ENCODE data around the gene SLC2A13.

The SLC2A13 gene

GRCh38 chr12:39779768-39780340 lies 326.0 kb downstream of the SLC2A13 start:
- Histone ChIP-seq H3K79me1 (ENCODE audit: low read length) (no peaks in the 10 kb centered on the region), H3K9ac (ENCODE audit: low read length) (no peak overlapping the region), H4K12ac (ENCODE audit: low read depth, low read length) (no peak overlapping the region), H4K8ac (ENCODE audit: low read depth, low read length) (no peak overlapping the region), H3K79me2 (ENCODE audit: control insufficient read depth, insufficient read depth, low read length, poor library complexity) (no peaks in the 10 kb centered on the region), H3K27ac (ENCODE audit: low read depth, low read length) (no peak overlapping the region), H2BK120ac (ENCODE audit: insufficient read depth, low read length, poor library complexity) (no peak overlapping the region), H2AFZ (ENCODE audit: insufficient read depth, low read length, poor library complexity) (no peak overlapping the region), H3K14ac (ENCODE audit: low read length) (no peak overlapping the region), H3K18ac (ENCODE audit: low read length) (no peak overlapping the region), H3K4ac (ENCODE audit: low read depth, low read length) (no peak overlapping the region), H2BK12ac (ENCODE audit: low read length) (no peak overlapping the region), H3K9me3 (ENCODE audit: insufficient read depth, low read depth, low read length) (no peaks in the 10 kb centered on the region), H4K91ac (ENCODE audit: low read depth, low read length) (no peak overlapping the region), H3K4me2 (ENCODE audit: low read length) (no peak overlapping the region), H3K36me3 (ENCODE audit: control insufficient read depth in 1 of 2, insufficient read depth in 2 of 2, low read length in 2 of 2) (no peaks in the 10 kb centered on the region), H3K4me3 (ENCODE audit: low read depth, low read length) (no peak overlapping the region), H3K4me1 (ENCODE audit: control insufficient read depth in 1 of 2, insufficient read depth in 2 of 2, low read length in 2 of 2) (no peaks in the 10 kb centered on the region), H3K23ac (ENCODE audit: low read length) (no peak overlapping the region), H3K27me3 (ENCODE audit: insufficient read depth, low read length) (no peaks in the 10 kb centered on the region), H2BK5ac (ENCODE audit: low read depth, low read length, poor library complexity) (no peak overlapping the region), H2AK5ac (ENCODE audit: low read length) (no peak overlapping the region)
- DNase-seq: no peak
- WGBS (ENCODE audit: extremely low coverage, insufficient coverage, insufficient read length): no CpG with 5 or more reads among the region's 5 CpGs

- no peak overlapping the region for H3K4me2 ChIP-seq (ENCODE audit: low read length)
- no peak overlapping the region for H3K4ac ChIP-seq (ENCODE audit: low read depth, low read length)
- H3K79me2 ChIP-seq (ENCODE audit: control insufficient read depth, insufficient read depth, low read length, poor library complexity): no peaks in the 10 kb centered on the region
- H4K91ac ChIP-seq (ENCODE audit: low read depth, low read length): no peak overlapping the region
- H3K9me3 ChIP-seq (ENCODE audit: insufficient read depth, low read depth, low read length): no peaks in the 10 kb centered on the region
- H2AK5ac ChIP-seq (ENCODE audit: low read length): no peak overlapping the region
- no peaks in the 10 kb centered on the region for H3K79me1 ChIP-seq (ENCODE audit: low read length)
- no peak overlapping the region for H3K14ac ChIP-seq (ENCODE audit: low read length)
- WGBS (ENCODE audit: extremely low coverage, insufficient coverage, insufficient read length): no CpG with 5 or more reads among the region's 11 CpGs
- no peaks in the 10 kb centered on the region for H3K36me3 ChIP-seq (ENCODE audit: control insufficient read depth in 1 of 2, insufficient read depth in 2 of 2, low read length in 2 of 2)
- no peak overlapping the region for H2AFZ ChIP-seq (ENCODE audit: insufficient read depth, low read length, poor library complexity)
- H3K9ac ChIP-seq (ENCODE audit: low read length): no peak overlapping the region
- H3K27ac ChIP-seq (ENCODE audit: low read depth, low read length): no peak overlapping the region
- no peak overlapping the region for H3K4me3 ChIP-seq (ENCODE audit: low read depth, low read length)
- H3K4me1 ChIP-seq (ENCODE audit: control insufficient read depth in 1 of 2, insufficient read depth in 2 of 2, low read length in 2 of 2): no peaks in the 10 kb centered on the region
- no peak overlapping the region for H2BK12ac ChIP-seq (ENCODE audit: low read length)
- H2BK5ac ChIP-seq (ENCODE audit: low read depth, low read length, poor library complexity): no peak overlapping the region
- no peak for DNase-seq
- no peak overlapping the region for H3K23ac ChIP-seq (ENCODE audit: low read length)
- no peak overlapping the region for H3K18ac ChIP-seq (ENCODE audit: low read length)
- H4K8ac ChIP-seq (ENCODE audit: low read depth, low read length): no peak overlapping the region
- H4K12ac ChIP-seq (ENCODE audit: low read depth, low read length): no peak overlapping the region
- no peaks in the 10 kb centered on the region for H3K27me3 ChIP-seq (ENCODE audit: insufficient read depth, low read length)
- H2BK120ac ChIP-seq (ENCODE audit: insufficient read depth, low read length, poor library complexity): no peak overlapping the region
Measured at GRCh38 chr12:39777465-39777864, 328.4 kb downstream of the SLC2A13 start.

GRCh38 chr12:39773266-39773665 lies 332.6 kb downstream of the SLC2A13 start:
- Histone ChIP-seq H3K9me3 (ENCODE audit: insufficient read depth, low read depth, low read length) (no peaks in the 10 kb centered on the region), H3K9ac (ENCODE audit: low read length) (no peak overlapping the region), H3K4me2 (ENCODE audit: low read length) (no peak overlapping the region), H2BK12ac (ENCODE audit: low read length) (no peak overlapping the region), H4K12ac (ENCODE audit: low read depth, low read length) (no peak overlapping the region), H2BK5ac (ENCODE audit: low read depth, low read length, poor library complexity) (no peak overlapping the region), H2AK5ac (ENCODE audit: low read length) (no peak overlapping the region), H3K4me1 (ENCODE audit: control insufficient read depth in 1 of 2, insufficient read depth in 2 of 2, low read length in 2 of 2) (no peaks in the 10 kb centered on the region), H3K79me1 (ENCODE audit: low read length) (no peaks in the 10 kb centered on the region), H2BK120ac (ENCODE audit: insufficient read depth, low read length, poor library complexity) (no peak overlapping the region), H3K27ac (ENCODE audit: low read depth, low read length) (no peak overlapping the region), H4K91ac (ENCODE audit: low read depth, low read length) (no peak overlapping the region), H2AFZ (ENCODE audit: insufficient read depth, low read length, poor library complexity) (no peak overlapping the region), H3K18ac (ENCODE audit: low read length) (no peak overlapping the region), H3K14ac (ENCODE audit: low read length) (no peak overlapping the region), H3K4me3 (ENCODE audit: low read depth, low read length) (no peak overlapping the region), H4K8ac (ENCODE audit: low read depth, low read length) (no peak overlapping the region), H3K79me2 (ENCODE audit: control insufficient read depth, insufficient read depth, low read length, poor library complexity) (no peaks in the 10 kb centered on the region), H3K23ac (ENCODE audit: low read length) (no peak overlapping the region), H3K4ac (ENCODE audit: low read depth, low read length) (no peak overlapping the region), H3K27me3 (ENCODE audit: insufficient read depth, low read length) (no peaks in the 10 kb centered on the region), H3K36me3 (ENCODE audit: control insufficient read depth in 1 of 2, insufficient read depth in 2 of 2, low read length in 2 of 2) (no peaks in the 10 kb centered on the region)
- no CpG with 5 or more reads among the region's 2 CpGs for WGBS (ENCODE audit: extremely low coverage, insufficient coverage, insufficient read length)
- no peak for DNase-seq

- Histone ChIP-seq H3K23ac (ENCODE audit: low read length) (no peak overlapping the region), H3K9ac (ENCODE audit: low read length) (no peak overlapping the region), H3K4ac (ENCODE audit: low read depth, low read length) (no peak overlapping the region), H3K27me3 (ENCODE audit: insufficient read depth, low read length) (no peaks in the 10 kb centered on the region), H2BK12ac (ENCODE audit: low read length) (no peak overlapping the region), H2BK120ac (ENCODE audit: insufficient read depth, low read length, poor library complexity) (no peak overlapping the region), H3K27ac (ENCODE audit: low read depth, low read length) (no peak overlapping the region), H4K8ac (ENCODE audit: low read depth, low read length) (no peak overlapping the region), H3K9me3 (ENCODE audit: insufficient read depth, low read depth, low read length) (no peaks in the 10 kb centered on the region), H3K79me2 (ENCODE audit: control insufficient read depth, insufficient read depth, low read length, poor library complexity) (no peaks in the 10 kb centered on the region), H4K91ac (ENCODE audit: low read depth, low read length) (no peak overlapping the region), H4K12ac (ENCODE audit: low read depth, low read length) (no peak overlapping the region), H3K79me1 (ENCODE audit: low read length) (no peaks in the 10 kb centered on the region), H3K36me3 (ENCODE audit: control insufficient read depth in 1 of 2, insufficient read depth in 2 of 2, low read length in 2 of 2) (no peaks in the 10 kb centered on the region), H3K14ac (ENCODE audit: low read length) (no peak overlapping the region), H2AK5ac (ENCODE audit: low read length) (no peak overlapping the region), H2AFZ (ENCODE audit: insufficient read depth, low read length, poor library complexity) (no peak overlapping the region), H3K4me2 (ENCODE audit: low read length) (no peak overlapping the region), H3K18ac (ENCODE audit: low read length) (no peak overlapping the region), H2BK5ac (ENCODE audit: low read depth, low read length, poor library complexity) (no peak overlapping the region), H3K4me1 (ENCODE audit: control insufficient read depth in 1 of 2, insufficient read depth in 2 of 2, low read length in 2 of 2) (no peaks in the 10 kb centered on the region), H3K4me3 (ENCODE audit: low read depth, low read length) (no peak overlapping the region)
- WGBS (ENCODE audit: extremely low coverage, insufficient coverage, insufficient read length): no CpG with 5 or more reads among the region's 3 CpGs
- DNase-seq: peak in 1 of 2 donors; percentile 72
Measured at GRCh38 chr12:39772821-39773259, 333.0 kb downstream of the SLC2A13 start.
